Loucy (cell line): Measurements from ENCODE around the gene TMC3.

Experiments used
- CTCF ChIP-seq: fragments of 200-600 bp; sonication (generic); conservative IDR thresholded peaks from 2 replicates; pipeline ENCODE4 v1.5.1; 2014; ENCODE audit warnings: mild to moderate bottlenecking, antibody characterized with exemption, low read length
- EZH2phosphoT487 ChIP-seq: fragments of 200-600 bp; IDR thresholded peaks from 2 replicates; pipeline ENCODE4 v1.6.1; 2018; ENCODE audit warnings: antibody characterized with exemption, mild to moderate bottlenecking, moderate library complexity, borderline replicate concordance

GRCh38 chr15:81336568-81336967 lies 37.4 kb downstream of the TMC3 start:
- no peak for TF ChIP-seq EZH2phosphoT487
- TF ChIP-seq CTCF = peak; percentile 69
